IPS-18c (cell line): ENCODE data around the gene POM121L2.

ENCODE experiments used
- H3K4me3 ChIP-seq: 2 replicates; pipeline ENCODE4 v1.7.0; 2013; ENCODE audit warnings: low read depth, mild to moderate bottlenecking, low read length, moderate library complexity; ENCODE audit not compliant: insufficient read depth
- H3K9me3 ChIP-seq: one replicate; pipeline ENCODE4 v1.6.1; 2013; ENCODE audit warnings: mild to moderate bottlenecking, low read length, moderate library complexity; ENCODE audit not compliant: control insufficient read depth, insufficient read depth

Gene POM121L2

GRCh38 chr6:27312146-27312949 is at the start of gene POM121L2:
Gene POM121L2 (minus strand): TSS chr6:27312273. CDS start chr6:27312170, 103 bp downstream.
- Histone ChIP-seq H3K9me3 (peaks cover 3% of the 10 kb centered on the region), H3K4me3 (peak within 1 kb of the TSS; percentile 78)

GRCh38 chr6:27359231-27359630 is 47.2 kb upstream of the POM121L2 start:
- Histone ChIP-seq H3K9me3 (no peaks in the 10 kb centered on the region), H3K4me3 (no peak overlapping the region)

GRCh38 chr6:27358786-27359185 is 46.7 kb upstream of the POM121L2 start:
- no peak overlapping the region for H3K4me3 ChIP-seq
- H3K9me3 ChIP-seq, result no peaks in the 10 kb centered on the region

- Histone ChIP-seq H3K4me3 (no peak overlapping the region), H3K9me3 (no peaks in the 10 kb centered on the region)
Observed at GRCh38 chr6:27352850-27353249, 40.8 kb upstream of the POM121L2 start.

- no peaks in the 10 kb centered on the region for H3K9me3 ChIP-seq
- no peak overlapping the region for H3K4me3 ChIP-seq
Observed at GRCh38 chr6:27334141-27334540, 22.1 kb upstream of the POM121L2 start.

GRCh38 chr6:27333642-27334040 is 21.6 kb upstream of the POM121L2 start:
- Histone ChIP-seq H3K4me3 (peak overlapping the region; percentile 59), H3K9me3 (no peaks in the 10 kb centered on the region)

GRCh38 chr6:27332692-27333641 is 20.9 kb upstream of the POM121L2 start:
- peak overlapping the region; percentile 59 for H3K4me3 ChIP-seq

GRCh38 chr6:27327023-27327738 is 15.1 kb upstream of the POM121L2 start:
- Histone ChIP-seq H3K9me3 (no peaks in the 10 kb centered on the region), H3K4me3 (no peak overlapping the region)

More at GRCh38 chr6:27332692-27333641, 20.9 kb upstream of the POM121L2 start:
- no peaks in the 10 kb centered on the region for H3K9me3 ChIP-seq

GRCh38 chr6:27321901-27322300 is 9.8 kb upstream of the POM121L2 start:
- Histone ChIP-seq H3K9me3 (no peaks in the 10 kb centered on the region), H3K4me3 (no peak overlapping the region)

- H3K4me3 ChIP-seq, result no peak overlapping the region
- H3K9me3 ChIP-seq, result no peaks in the 10 kb centered on the region
Observed at GRCh38 chr6:27321370-27321769, 9.3 kb upstream of the POM121L2 start.

- no peaks in the 10 kb centered on the region for H3K9me3 ChIP-seq
- no peak overlapping the region for H3K4me3 ChIP-seq
Observed at GRCh38 chr6:27318973-27319372, 6.9 kb upstream of the POM121L2 start.

GRCh38 chr6:27314046-27314445 is 2.0 kb upstream of the POM121L2 start:
- peaks cover 3% of the 10 kb centered on the region for H3K9me3 ChIP-seq
- no peak overlapping the region for H3K4me3 ChIP-seq

- Histone ChIP-seq H3K9me3 (peaks cover 3% of the 10 kb centered on the region), H3K4me3 (peak overlapping the region; percentile 78; the same call in 1 of the 2 replicates)
Observed at GRCh38 chr6:27312950-27313271, 838 bp upstream of the POM121L2 start.

- Histone ChIP-seq H3K4me3 (peak overlapping the region; percentile 78), H3K9me3 (peaks cover 3% of the 10 kb centered on the region)
Observed at GRCh38 chr6:27311806-27312145, 297 bp downstream of the POM121L2 start.

GRCh38 chr6:27303613-27304272 is 8.3 kb downstream of the POM121L2 start:
- Histone ChIP-seq H3K9me3 (no peaks in the 10 kb centered on the region), H3K4me3 (no peak overlapping the region)

GRCh38 chr6:27297857-27298730 is 14.0 kb downstream of the POM121L2 start:
- Histone ChIP-seq H3K9me3 (no peaks in the 10 kb centered on the region), H3K4me3 (peak overlapping the region; percentile 57)
